Measurements from ENCODE around the gene ITSN2.
"Not testable (repeated sequence)": the region's sequence is repeated elsewhere in the genome, so short reads cannot be mapped to it uniquely, and the experiment has no call there.

ITSN2 gene

DNA sequence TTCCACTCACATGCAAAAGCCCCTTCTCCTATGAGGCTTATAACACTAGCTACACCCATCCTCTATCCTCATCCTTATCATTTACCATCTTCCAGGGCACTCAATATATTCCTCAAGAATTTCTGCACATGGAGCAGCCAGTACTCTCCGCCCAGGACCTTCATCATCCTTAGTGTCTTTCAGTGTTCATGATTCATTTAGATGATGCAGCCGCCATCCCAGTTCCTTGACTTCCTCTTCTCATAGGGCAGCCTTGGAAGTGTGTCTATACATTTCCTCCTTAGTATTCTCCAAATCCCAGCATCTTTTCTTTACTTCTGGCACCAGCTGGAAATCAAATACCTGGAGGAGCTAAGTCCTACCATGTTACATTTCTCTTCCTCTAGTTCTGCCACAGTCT is 3.0 kb upstream of the ITSN2 start:
- DNase-seq (ENCODE audit: low spot score): no peak

GRCh38 chr2:24362253-24362652 is 1.9 kb upstream of the ITSN2 start:
- no peak for DNase-seq (ENCODE audit: low spot score)

DNA sequence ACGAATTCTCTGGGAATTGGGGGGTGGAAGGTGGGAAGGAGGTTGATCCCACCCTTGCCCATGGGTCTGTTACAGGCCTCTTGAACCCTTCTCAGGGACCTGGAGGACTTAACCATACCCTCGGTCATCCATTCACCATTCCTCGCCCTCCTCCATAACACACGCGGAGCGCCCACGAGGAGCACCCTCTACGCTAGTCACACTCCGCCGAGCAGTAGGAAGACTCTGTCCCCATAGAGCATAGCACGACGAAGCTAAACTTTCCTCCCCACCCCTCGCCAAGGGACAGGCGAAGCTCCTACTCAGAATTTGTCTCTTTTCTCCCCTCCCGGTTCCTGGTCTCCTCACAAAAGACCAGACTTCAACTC is 611 bp upstream of the ITSN2 start:
- DNase-seq (ENCODE audit: low spot score): no peak

DNA sequence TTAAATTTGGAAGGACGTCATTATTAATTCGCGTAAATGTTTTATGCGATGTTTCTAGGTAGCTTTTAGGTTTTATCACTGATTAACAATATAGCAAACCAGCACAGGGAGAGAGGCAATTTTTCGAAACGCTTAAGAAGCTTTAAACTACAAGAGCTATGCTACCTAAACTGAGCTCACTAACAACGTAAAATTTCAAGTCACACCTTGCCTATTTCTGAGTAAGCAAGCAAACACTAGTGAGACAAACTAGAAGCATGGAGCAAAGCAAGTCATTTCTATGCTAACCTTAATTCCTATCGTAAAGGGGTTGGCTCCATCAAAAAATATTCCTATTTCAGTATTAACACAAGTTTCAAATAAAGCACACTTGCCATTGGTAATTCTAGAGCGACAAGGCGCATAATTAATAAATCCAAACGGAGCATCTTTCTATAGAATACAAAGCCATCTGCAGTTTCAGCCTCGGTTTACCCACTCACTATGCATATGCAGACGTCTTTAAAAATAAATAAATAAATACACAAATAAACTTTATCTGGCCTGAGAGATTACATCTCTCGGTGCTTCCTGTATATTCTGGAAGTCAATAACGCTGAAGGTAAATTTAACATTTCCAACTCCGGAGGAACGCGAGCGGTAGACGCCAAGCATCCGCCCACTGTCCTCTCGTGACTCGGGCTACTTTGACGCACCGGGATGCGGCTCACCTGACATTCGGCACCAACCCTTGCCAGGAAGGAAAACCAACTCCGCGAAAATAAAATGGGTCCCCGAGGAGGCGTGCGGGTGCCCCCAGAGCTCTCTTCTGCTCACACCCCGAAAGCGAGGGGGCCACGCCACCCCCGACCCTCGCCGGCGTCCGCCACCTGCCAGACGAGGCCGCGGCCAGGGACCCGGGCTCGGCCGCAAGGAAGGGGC is 947 bp downstream of the ITSN2 start:
- DNase-seq (ENCODE audit: low spot score): peak; percentile 44

DNA sequence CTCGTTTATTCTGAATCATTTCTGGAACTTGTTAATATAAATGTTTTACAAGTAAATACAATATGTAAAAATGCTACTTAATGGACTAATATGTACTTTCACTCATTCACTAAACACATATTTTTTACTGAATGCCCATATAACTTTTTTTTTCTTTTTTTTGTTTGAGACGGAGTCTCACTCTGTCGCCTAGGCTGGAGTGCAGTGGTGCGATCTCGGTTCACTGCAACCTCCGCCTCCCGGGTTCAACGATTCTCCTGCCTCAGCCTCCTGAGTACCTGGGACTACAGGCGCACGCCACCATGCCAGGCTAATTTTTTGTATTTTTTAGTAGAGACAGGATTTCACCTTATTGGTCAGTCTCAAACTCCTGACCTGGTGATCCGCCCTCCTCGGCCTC is 2.6 kb downstream of the ITSN2 start:
- not testable (repeated sequence) for DNase-seq (ENCODE audit: low spot score)

- not testable (repeated sequence) for DNase-seq (ENCODE audit: low spot score)
These were observed 3.2 kb downstream of the ITSN2 start for GRCh38 chr2:24357115-24357514.

DNA sequence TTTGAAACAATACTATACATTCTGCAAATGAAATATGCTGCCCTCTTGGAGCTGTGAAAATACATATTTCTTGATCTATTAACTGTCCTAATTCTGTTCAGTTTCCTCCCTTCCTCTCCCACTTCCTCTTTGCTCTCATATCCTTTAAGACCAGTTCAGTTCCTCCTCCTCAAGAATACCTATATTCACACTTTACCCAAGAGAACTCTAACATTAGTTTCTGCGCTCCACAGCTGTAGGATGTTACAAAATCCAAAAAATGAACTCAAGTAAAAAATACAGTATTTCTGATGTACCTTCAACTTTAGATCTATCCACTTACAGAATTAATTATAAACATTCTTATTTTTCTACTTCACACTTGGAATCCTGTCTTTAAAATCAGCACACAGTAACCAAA is 5.4 kb downstream of the ITSN2 start:
- DNase-seq (ENCODE audit: low spot score): no peak

DNA sequence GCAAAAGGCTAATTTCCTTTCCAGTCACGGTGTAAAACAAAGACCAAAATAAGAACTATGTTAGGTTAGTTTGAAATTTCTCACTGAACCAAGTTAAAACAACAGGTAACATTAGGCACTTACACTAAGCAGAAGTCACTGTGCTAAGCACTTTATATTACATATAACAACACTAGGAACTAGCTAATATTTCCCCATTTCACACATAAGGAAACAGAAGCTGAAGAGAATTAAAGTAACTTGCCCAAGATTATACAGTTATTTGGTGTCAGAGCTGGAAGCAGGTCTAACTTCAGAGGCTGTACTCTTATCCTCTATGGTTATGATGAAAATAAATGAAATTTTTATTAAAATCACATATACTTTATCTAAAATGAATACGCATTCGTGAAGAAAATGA is 5.9 kb downstream of the ITSN2 start:
- DNase-seq (ENCODE audit: low spot score): no peak

GRCh38 chr2:24353973-24354372 is 6.4 kb downstream of the ITSN2 start:
- DNase-seq (ENCODE audit: low spot score): no peak

GRCh38 chr2:24353364-24353763 is 7.0 kb downstream of the ITSN2 start:
- no peak for DNase-seq (ENCODE audit: low spot score)

DNA sequence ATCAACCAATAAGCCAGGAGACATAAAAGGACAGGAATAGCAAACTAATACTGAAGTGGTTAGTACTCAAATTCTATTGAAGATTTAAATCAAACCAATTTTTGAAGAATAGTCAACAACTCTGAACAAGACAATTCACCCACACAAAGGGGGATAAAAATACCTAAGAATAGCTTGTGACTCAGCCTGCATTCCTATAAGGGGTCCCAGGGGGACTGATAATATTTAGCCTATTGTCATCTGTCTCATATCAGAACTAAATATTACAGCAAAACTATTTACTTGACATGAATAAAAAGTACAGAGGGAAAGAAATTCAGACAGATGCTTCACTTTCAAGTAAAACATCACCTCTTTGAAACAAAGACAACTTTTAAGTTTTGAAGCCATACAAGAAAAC is 7.7 kb downstream of the ITSN2 start:
- DNase-seq (ENCODE audit: low spot score): no peak

GRCh38 chr2:24351981-24352380 is 8.4 kb downstream of the ITSN2 start:
- no peak for DNase-seq (ENCODE audit: low spot score)

GRCh38 chr2:24351627-24351938 is 8.8 kb downstream of the ITSN2 start:
- DNase-seq (ENCODE audit: low spot score): no peak

DNA sequence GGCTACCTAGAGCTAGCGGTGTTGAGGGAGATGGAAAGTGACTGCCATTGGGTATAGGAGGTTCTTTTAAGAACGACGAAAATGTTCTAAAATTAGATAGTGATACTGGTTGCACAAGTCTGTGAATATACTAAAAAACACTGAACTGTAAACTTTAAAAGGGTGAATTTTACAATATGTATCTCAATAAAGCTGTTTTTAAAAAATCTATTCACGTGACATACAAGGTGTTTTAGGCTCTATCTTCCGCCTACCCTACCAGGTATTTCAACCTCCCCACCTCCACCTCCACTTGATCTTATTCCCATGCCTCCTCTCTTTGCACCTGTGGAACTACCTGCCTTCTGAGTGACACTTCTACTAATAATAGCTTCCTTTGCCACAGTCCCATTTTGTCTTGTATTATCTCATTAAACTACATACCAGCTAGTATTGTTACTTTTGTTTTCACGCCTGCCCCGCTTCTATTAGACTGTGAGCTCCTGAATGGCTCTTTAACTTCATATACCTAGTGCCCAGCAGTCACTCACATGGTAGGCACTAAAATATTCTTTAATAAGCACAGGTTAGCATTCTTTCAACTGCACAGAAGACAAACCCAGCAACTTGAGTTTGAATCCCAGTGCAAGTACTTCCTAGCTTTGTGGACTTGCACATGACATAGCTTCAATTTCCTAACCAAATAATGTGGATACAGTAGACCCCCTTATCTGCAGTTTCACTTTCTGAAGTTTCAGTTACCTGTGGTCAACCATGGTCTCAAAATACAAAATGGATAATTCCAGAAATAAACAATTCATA is 9.3 kb downstream of the ITSN2 start:
- no peak for DNase-seq (ENCODE audit: low spot score)

DNA sequence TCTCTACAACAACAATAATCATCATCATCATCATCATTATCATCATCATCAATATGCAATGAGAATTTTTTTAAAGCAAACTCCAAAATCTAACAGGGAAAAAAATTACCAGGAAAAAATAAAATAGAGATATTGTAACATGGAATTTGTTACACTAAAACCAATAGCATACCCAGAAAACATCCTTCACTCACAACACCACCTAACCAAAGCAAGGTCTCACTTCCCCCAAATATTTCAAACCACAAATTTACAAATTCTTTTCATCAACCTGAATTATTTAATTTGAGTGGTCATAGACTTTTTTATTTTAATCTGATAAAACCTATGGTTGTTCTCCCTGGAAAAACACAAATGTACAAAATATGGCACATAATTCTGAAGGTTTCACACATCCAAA is 11.2 kb downstream of the ITSN2 start:
- no peak for DNase-seq (ENCODE audit: low spot score)

DNA sequence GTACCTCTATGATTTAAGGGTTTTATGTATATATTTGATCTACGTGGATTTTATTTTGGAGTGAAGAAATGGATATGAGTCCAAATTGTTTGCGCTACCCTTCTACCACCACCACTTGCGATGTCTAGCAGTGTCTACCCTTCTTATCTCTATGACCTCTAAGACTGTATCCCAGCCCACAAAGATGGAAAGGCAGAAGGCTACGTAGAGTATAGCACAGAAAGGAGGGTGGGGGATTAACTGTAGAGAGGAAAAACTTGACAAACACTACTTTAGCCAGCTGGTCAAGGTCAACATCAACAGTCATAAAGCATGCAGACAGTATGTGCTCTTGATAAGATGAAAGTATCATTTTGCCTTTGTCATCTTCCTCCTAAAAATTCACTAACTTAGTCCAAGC is 14.4 kb downstream of the ITSN2 start:
- DNase-seq (ENCODE audit: low spot score): no peak

DNA sequence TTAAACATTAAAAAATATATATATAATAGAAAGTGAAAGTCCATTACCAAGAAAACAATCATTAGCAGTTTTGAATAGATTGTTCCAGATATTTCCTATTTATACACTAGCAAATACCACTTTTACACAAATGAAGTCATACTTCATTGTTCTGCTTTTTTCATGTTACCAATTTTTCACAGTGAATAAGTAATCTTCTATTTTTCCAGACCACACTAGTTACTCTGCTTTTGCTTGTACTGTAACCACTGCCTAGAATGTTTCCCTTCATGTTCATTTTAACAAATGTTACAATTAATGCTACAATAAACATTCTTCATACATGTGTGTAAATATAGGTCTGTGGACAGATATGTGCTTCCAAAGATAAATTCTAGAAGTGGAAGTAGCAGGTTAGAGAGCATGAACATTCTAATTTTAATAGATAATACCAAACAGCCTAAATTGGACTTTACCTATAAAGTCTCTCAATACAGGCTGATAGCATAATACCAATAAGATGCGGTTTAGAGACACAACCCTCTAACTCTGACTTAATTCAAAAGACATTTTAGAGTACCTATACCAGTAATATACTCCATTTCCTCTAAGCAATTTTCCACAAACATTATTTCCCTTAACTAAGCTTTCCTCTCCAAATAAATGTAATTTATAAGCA is 17.0 kb downstream of the ITSN2 start:
- DNase-seq (ENCODE audit: low spot score): no peak

GRCh38 chr2:24342110-24342910 is 18.0 kb downstream of the ITSN2 start:
- no peak for DNase-seq (ENCODE audit: low spot score)

- DNase-seq (ENCODE audit: low spot score): no peak
These were observed 20.5 kb downstream of the ITSN2 start for GRCh38 chr2:24339856-24340262.

- not testable (repeated sequence) for DNase-seq (ENCODE audit: low spot score)
These were observed 21.2 kb downstream of the ITSN2 start for GRCh38 chr2:24339098-24339497.

GRCh38 chr2:24337890-24338289 is 22.4 kb downstream of the ITSN2 start:
- no peak for DNase-seq (ENCODE audit: low spot score)

- no peak for DNase-seq (ENCODE audit: low spot score)
These were observed 23.5 kb downstream of the ITSN2 start for GRCh38 chr2:24336811-24337210.

All from AG20443 (cell line).